WERI-Rb-1 (cell line): ENCODE results near the gene ACOX3.
"Not testable (repeated sequence)": the region's sequence is repeated elsewhere in the genome, so short reads cannot be mapped to it uniquely, and the experiment has no call there.

Experiments
- DNase-seq: peaks from one replicate; pipeline ENCODE4 v3.0.0-alpha.2; 2020
- H3K27ac ChIP-seq: fragments of 250-450 bp; sonication (Bioruptor Pico); 2 replicates; pipeline ENCODE4 v1.5.1; 2020; ENCODE audit warnings: mild to moderate bottlenecking, moderate library complexity
- H3K27me3 ChIP-seq: fragments of 250-450 bp; sonication (Bioruptor Pico); 2 replicates; pipeline ENCODE4 v1.5.1; 2021; ENCODE audit warnings: mild to moderate bottlenecking, low read depth, moderate library complexity; ENCODE audit not compliant: insufficient read depth, severe bottlenecking
- H3K36me3 ChIP-seq: fragments of 250-450 bp; sonication (Bioruptor Pico); 2 replicates; pipeline ENCODE4 v1.5.1; 2020; ENCODE audit warnings: mild to moderate bottlenecking, moderate library complexity
- H3K4me3 ChIP-seq: 2 replicates; pipeline ENCODE4 v1.5.1; 2011; ENCODE audit warnings: low read depth, mild to moderate bottlenecking, control low read depth, low read length
- H3K9me3 ChIP-seq: fragments of 250-450 bp; sonication (Bioruptor Pico); 2 replicates; pipeline ENCODE4 v1.5.1; 2021; ENCODE audit warnings: mild to moderate bottlenecking, moderate library complexity; ENCODE audit not compliant: severe bottlenecking
- CTCF ChIP-seq: IDR thresholded peaks from 2 replicates; pipeline ENCODE4 v1.5.1; 2011; ENCODE audit warnings: low read depth, mild to moderate bottlenecking, control low read depth, inconsistent platforms, low read length

The ACOX3 gene

GRCh38 chr4:8410066-8410625 is 30.4 kb downstream of the ACOX3 start:
- H3K27me3 ChIP-seq: no peaks in the 10 kb centered on the region
- no peak overlapping the region for H3K27ac ChIP-seq
- DNase-seq: no peak
- no peak for TF ChIP-seq CTCF
- peaks cover 3% of the 10 kb centered on the region for H3K9me3 ChIP-seq
- H3K36me3 ChIP-seq: peaks cover 18% of the 10 kb centered on the region
- H3K4me3 ChIP-seq: no peak overlapping the region

- Histone ChIP-seq H3K4me3 (no peak overlapping the region), H3K36me3 (peaks cover 12% of the 10 kb centered on the region), H3K27me3 (no peaks in the 10 kb centered on the region), H3K9me3 (peaks cover 3% of the 10 kb centered on the region), H3K27ac (no peak overlapping the region)
- no peak for TF ChIP-seq CTCF
- peak; percentile 42 for DNase-seq
These were observed 31.1 kb downstream of the ACOX3 start for GRCh38 chr4:8409264-8410065.

- DNase-seq: no peak
- Histone ChIP-seq H3K4me3 (no peak overlapping the region), H3K36me3 (peaks cover 9% of the 10 kb centered on the region), H3K27ac (no peak overlapping the region), H3K9me3 (peaks cover 3% of the 10 kb centered on the region), H3K27me3 (no peaks in the 10 kb centered on the region)
- TF ChIP-seq CTCF: no peak
These were observed 32.8 kb downstream of the ACOX3 start for GRCh38 chr4:8407756-8408155.

GRCh38 chr4:8407316-8407715 is 33.2 kb downstream of the ACOX3 start:
- Histone ChIP-seq H3K27me3 (no peaks in the 10 kb centered on the region), H3K27ac (no peak overlapping the region), H3K4me3 (no peak overlapping the region), H3K9me3 (peaks cover 3% of the 10 kb centered on the region), H3K36me3 (peaks cover 9% of the 10 kb centered on the region)
- no peak for TF ChIP-seq CTCF
- DNase-seq: no peak

GRCh38 chr4:8406887-8407286 is 33.6 kb downstream of the ACOX3 start:
- not testable (repeated sequence) for H3K9me3 ChIP-seq, H3K36me3 ChIP-seq, H3K4me3 ChIP-seq, H3K27me3 ChIP-seq, H3K27ac ChIP-seq
- TF ChIP-seq CTCF: peak; percentile 51
- DNase-seq: peak; percentile 80
